ENCODE results near the gene PLEKHM2. TPM values are rescaled to one million over a fixed set of nuclear protein-coding genes. Genes with fewer than 3 reads are reported as not detected.

The PLEKHM2 gene
- total RNA-seq, 1 experiment from 2014 or later: 45.9 TPM

DNA sequence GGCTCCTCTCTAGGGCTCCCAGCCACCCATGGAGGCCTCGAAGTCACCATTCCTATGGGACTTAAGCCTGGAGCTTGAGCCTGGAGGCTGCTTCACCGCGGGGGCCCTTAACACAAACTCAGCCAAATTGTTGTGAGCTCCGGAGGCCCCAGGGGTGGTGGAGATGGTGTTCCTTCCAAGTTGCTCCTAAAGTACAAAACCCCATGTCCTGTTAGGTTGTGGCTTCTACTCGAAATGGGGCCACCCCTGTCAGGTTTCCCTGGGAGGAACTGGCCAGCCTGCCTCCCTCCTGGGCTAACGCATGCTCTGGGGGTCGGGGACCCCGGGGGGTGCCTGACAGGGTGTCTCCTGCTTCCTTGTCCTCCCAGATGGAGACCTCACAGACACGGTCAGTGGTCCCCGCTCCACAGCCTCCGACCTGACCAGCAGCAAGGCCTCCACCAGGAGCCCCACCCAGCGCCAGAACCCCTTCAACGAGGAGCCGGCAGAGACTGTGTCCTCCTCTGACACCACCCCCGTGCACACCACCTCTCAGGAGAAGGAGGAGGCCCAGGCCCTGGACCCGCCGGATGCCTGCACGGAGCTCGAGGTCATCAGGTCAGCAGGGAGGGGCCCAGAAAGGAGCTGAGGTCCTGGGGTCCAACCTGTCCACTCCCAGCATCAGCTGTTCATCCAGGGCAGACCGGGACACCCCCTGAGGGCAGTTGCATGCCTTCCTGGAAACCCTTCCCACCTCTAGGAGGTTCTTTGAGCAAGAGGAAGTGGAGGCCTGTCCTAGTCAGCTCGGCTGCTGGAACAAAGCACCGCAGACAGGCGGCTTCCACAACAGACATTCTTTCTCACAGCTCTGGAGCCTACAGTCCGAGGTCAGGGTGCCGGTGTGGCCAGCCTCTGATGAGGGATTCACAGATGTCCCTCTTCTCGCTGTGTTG, 41.1 kb downstream of the PLEKHM2 start:
- H3K27me3 Mint-ChIP-seq (ENCODE audit: low read depth): no peaks in the 10 kb centered on the region
- Histone ChIP-seq H3K27ac (ENCODE audit: insufficient read length, low read depth, low read length) (no peak overlapping the region), H3T11ph (ENCODE audit: low read length) (no peak overlapping the region), H3K23ac (ENCODE audit: insufficient read length, low read depth, low read length) (no peak overlapping the region), H3K56ac (ENCODE audit: insufficient read length, low read depth, low read length) (no peak overlapping the region), H2BK5ac (ENCODE audit: insufficient read length, low read length) (no peak overlapping the region), H3K14ac (ENCODE audit: insufficient read depth, low read length) (no peak overlapping the region), H3K79me2 (ENCODE audit: insufficient read depth, low read length) (no peaks in the 10 kb centered on the region), H2AK5ac (ENCODE audit: insufficient read length, low read length) (no peak overlapping the region), H3K23me2 (ENCODE audit: insufficient read length, low read depth, low read length, poor library complexity, severe bottlenecking) (no peaks in the 10 kb centered on the region), H4K20me1 (ENCODE audit: control insufficient read depth, insufficient read depth, insufficient read length) (no peaks in the 10 kb centered on the region), H3K4me2 (ENCODE audit: insufficient read depth, insufficient read length, low read length) (no peak overlapping the region), H3K4ac (ENCODE audit: low read depth, low read length) (no peak overlapping the region), H3K79me1 (ENCODE audit: insufficient read depth, low read depth, low read length, poor library complexity, severe bottlenecking) (no peaks in the 10 kb centered on the region), H4K8ac (replicated peaks; ENCODE audit: insufficient read length, low read depth, low read length) (no peak overlapping the region), H4K5ac (ENCODE audit: insufficient read length, low read depth, low read length) (no peak overlapping the region), H3K9ac (ENCODE audit: extremely low read depth, insufficient read length, low read length) (no peak overlapping the region), H2AFZ (ENCODE audit: low read length) (no peak overlapping the region), H2BK20ac (ENCODE audit: low read depth, low read length, poor library complexity, severe bottlenecking) (no peak overlapping the region), H2BK15ac (ENCODE audit: low read depth, low read length) (no peak overlapping the region), H3K4me1 (ENCODE audit: insufficient read depth, low read length) (no peaks in the 10 kb centered on the region), H3K18ac (ENCODE audit: insufficient read length, low read depth, low read length) (no peak overlapping the region), H2BK120ac (ENCODE audit: low read depth, low read length, poor library complexity, severe bottlenecking) (no peak overlapping the region), H4K91ac (ENCODE audit: insufficient read length, low read depth, low read length) (no peak overlapping the region), H2BK12ac (ENCODE audit: insufficient read length, low read depth, low read length) (no peak overlapping the region), H3K27me3 (ENCODE audit: insufficient read depth, low read length) (no peaks in the 10 kb centered on the region), H3K9me3 (ENCODE audit: control insufficient read depth, low read depth, low read length) (no peaks in the 10 kb centered on the region)
- 0 out of 4 replicates have a peak, but pooled peaks cover 0 to 3% of the 10 kb centered on the region in 2 experiments for H3K4me1 Mint-ChIP-seq
- H3K36me3 Mint-ChIP-seq (ENCODE audit: insufficient read depth in 1 of 3, low read depth in 3 of 3): peaks cover 16 to 54% (median 33%) of the 10 kb centered on the region in 3 experiments; a peak in 6 of 7 replicates
- no CpG with 5 or more reads among the region's 26 CpGs for WGBS (ENCODE audit: extremely low coverage, insufficient read length, low lambda C conversion rate)
- H3K27ac Mint-ChIP-seq: peak overlapping the region; percentile 27 to 77 (median 51); a peak in 4 of 7 replicates
- no peak overlapping the region for H3K4me3 Mint-ChIP-seq
- no peak for DNase-seq
- TF ChIP-seq, protein P1, sequence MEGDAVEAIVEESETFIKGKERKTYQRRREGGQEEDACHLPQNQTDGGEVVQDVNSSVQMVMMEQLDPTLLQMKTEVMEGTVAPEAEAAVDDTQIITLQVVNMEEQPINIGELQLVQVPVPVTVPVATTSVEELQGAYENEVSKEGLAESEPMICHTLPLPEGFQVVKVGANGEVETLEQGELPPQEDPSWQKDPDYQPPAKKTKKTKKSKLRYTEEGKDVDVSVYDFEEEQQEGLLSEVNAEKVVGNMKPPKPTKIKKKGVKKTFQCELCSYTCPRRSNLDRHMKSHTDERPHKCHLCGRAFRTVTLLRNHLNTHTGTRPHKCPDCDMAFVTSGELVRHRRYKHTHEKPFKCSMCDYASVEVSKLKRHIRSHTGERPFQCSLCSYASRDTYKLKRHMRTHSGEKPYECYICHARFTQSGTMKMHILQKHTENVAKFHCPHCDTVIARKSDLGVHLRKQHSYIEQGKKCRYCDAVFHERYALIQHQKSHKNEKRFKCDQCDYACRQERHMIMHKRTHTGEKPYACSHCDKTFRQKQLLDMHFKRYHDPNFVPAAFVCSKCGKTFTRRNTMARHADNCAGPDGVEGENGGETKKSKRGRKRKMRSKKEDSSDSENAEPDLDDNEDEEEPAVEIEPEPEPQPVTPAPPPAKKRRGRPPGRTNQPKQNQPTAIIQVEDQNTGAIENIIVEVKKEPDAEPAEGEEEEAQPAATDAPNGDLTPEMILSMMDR (conservative IDR thresholded peaks at IDR 0.05): no peak
- H3K9me3 Mint-ChIP-seq: no peaks in the 10 kb centered on the region
